Measurements from ENCODE around the gene DAB2IP.

The DAB2IP gene

GRCh38 chr9:121809356-121810050, 158.1 kb downstream of the DAB2IP start:
- no peak for DNase-seq

- DNase-seq = no peak
Observed at GRCh38 chr9:121810489-121810888, 159.1 kb downstream of the DAB2IP start.

DNA sequence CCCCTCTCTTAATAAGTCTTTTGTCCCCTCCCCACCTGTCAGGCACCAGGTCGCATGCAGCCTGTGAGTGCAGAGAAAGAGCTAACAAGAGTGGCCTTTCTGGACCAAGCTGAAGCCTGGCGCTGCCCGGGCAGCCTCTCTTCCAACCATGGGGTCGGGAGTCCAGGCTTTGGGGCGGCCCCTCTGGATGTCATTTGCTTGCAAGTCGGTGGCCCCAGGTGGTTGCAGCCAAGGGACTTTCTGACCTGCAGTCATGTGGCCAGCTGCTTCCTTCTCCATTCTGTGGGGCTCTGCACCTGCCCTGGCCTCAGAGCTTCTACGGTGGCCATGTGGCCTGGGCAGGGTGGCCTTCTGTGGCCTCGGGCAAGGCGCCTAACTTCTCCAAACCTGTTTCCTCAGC, 159.7 kb downstream of the DAB2IP start:
- DNase-seq = no peak

GRCh38 chr9:121811751-121812150, 160.3 kb downstream of the DAB2IP start:
- no peak for DNase-seq

DNA sequence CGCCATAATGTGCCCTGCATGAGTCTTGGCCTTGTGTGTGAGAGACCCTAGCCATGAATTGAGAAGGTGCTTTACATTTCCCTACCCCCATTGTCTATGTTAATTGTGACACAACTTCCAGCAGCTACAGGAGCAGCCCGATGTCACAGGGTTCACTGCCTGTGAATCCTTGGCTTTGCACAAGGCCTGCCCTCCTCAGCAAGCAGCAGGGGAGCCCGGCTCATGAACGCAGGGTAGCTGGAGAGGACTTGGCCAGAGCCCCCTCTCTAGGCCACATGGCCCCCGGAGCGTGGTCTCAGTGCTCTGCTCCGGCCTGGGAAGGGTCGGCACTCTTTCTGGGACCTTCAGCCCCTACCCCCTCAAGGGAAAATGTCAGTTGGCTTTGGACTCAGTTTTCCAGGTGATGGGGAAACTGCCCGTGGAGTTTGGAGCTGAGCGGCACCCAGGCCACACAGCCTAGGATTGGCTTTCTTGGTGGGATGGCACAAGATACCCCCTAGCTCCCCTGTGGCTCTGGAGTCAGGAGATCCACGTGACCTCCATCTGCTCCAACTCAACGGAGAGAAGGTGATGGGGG, 160.8 kb downstream of the DAB2IP start:
- DNase-seq = no peak

DNA sequence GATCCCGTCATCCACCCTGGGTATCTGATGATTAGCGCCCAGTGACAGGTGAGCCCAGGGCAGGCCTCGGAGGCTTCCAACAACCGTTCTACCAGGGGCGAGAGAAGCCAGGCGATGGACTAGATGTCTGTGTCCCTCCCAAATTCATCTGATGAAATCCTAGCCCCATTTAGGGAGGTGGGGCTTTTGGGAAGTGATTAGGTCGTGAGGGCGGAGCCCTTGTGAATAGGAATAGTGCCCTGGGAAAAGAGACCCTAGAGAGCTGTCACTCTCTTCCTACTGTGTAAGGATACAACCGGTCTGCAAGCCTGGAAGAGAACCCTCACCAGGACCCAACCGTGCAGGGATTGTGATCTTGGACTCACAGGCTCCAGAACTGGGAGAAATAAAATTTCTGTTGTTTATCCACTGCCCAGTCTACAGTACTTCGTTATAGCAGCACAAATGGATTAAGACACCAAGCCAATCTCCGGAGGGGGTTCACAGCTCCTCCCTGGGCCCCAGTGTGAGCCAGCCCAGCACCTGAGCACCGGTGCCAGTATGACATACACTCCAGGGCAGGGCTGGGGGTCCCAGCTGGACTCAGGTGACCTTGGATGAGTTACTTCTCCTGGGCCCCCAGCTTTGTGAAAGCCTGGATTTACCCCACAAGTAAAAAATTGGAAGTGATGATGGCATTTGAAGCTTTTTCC, 162.2 kb downstream of the DAB2IP start:
- DNase-seq = no peak

DNA sequence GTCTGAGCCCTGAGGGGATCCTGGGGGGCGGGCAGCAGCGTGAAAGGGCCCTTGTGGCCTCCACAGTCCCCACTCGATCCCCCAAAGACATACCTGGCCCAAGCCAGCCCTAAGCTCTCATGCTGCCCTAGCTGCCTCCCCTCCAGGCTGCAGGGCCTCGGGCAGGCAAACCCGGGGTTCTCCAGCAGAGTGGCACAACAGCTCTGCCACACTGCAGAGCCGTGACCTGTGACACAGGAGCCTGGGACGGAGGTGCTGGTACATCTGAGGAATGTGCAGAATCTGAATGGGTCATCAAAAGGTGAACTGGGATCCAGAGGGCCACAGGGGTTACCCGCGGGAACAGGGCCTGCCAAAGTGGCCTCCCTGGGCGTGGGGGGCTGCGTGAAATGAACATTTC, 163.2 kb downstream of the DAB2IP start:
- DNase-seq = no peak

DNA sequence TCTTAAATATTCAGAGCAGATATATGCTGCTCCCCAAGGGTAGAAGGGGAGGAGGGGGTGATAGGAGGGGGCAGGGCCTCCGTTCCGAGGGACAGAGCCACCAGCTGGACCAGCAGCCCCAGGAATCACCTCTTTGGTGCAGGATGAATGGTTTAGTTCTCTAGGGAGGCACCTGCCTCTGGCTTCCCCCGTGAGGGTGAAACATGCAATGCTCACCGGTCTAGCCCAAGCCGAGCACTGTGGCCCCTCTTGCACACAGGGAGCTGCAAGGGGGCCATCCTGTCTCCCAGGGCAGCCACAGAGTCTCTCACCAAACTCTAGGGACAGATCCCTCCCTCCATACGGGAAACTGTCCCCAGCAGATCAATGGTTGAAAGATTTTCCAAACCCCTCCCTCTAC, 163.7 kb downstream of the DAB2IP start:
- DNase-seq = no peak

- DNase-seq = no peak
Observed at GRCh38 chr9:121815546-121816448, 164.4 kb downstream of the DAB2IP start.

DNA sequence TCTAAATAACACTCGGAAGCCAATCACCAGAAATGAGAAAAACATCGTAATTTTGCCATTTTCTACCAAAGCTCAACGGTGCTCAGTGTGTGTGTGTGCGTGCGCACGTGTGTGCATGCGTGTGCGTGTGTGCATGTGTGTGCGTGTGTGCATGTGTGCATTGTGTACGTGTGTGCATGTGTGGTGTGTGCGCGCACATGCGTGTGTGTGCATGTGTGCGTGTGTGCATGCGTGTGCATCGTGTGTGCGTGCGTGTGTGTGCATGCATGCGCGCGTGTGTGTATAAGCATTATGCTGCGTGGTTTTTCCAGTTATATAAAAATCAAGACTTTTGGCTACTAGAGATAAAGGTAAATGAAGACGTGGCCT, 165.0 kb downstream of the DAB2IP start:
- DNase-seq = no peak

- no peak for DNase-seq
Observed at GRCh38 chr9:121816845-121817450, 165.5 kb downstream of the DAB2IP start.

- DNase-seq = no peak
Observed at GRCh38 chr9:121817476-121817875, 166.0 kb downstream of the DAB2IP start.

GRCh38 chr9:121818016-121818661, 166.7 kb downstream of the DAB2IP start:
- DNase-seq = no peak

- no peak for DNase-seq
Observed at GRCh38 chr9:121818841-121819427, 167.5 kb downstream of the DAB2IP start.

GRCh38 chr9:121819428-121820231, 168.2 kb downstream of the DAB2IP start:
- DNase-seq = no peak

GRCh38 chr9:121820286-121821005, 169.0 kb downstream of the DAB2IP start:
- DNase-seq = no peak

GRCh38 chr9:121821326-121821725, 169.9 kb downstream of the DAB2IP start:
- DNase-seq = no peak

DNA sequence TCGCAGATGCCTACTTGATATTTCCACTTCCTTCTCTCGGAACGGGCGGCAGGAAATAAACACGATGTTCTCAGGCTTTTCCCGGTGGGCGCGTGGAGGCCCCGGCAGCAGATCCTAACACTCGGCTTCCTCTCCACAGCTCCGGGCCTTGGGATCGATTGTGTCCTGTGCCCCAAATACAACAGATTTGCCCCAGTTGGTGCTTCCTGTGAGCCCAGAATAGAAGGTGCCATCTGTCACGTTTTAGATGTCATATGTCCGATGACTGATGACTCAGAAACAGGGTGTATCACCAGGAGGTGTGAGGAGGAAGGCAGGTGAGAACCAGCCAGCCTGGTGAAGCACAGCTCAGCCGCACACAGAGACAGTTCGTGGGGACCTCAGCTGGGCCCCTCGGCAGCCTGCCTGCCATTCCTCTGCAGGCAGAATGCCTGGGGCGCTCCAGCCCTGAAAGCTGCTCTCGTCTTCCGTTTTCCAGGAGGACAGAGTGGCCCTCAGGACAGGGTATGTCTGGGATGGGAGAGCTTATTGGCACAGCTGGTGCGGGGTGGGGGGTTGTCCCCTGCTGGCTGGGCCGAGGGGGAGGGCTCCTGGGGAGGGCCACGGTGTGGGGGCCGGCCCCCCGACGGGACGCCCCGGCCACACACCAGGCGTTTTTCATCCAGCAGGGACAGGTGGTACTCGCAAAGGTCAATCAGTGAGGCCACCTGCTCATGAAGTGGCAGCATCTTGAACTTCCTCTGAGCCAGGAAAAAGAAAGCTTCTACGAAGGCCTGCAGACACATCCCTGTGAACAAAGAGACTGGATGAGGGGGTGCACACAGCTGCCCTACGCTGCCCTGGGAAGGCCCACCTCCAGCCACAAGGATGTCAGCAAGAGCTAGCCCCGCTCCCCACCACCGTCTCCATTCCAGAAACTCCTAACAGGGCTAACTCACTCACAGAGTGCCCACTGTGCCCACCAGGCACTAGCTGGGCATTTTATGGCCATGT, 171.0 kb downstream of the DAB2IP start:
- DNase-seq = no peak
